NCI-H2107 treated with DMSO at 0.1 percent for 48 hours (cell line): ENCODE results near the gene DCAF15.

Experiments
- DNase-seq: peaks from one replicate; lab custom pipeline; 2025; ENCODE audit not compliant: unreplicated experiment; lab: John Stamatoyannopoulos, UW

The DCAF15 gene

DNA sequence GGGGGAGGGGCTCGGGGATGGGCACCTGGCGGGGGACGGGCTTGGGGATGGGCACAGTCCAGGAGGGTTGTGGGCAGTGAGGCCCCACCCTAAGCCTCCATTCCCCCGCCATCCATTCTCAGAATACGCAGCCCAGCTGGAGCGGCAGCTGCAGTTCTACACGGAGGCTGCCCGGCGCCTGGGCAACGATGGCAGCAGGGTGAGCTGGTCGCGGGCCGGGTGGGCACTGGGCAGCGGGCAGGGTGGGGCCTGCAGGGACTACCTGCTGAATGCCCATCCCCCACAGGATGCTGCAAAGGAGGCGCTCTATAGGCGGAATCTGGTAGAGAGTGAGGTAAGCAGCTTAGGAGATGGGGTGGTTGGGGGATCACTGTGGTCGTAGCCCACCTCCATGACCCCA, 22.4 kb upstream of the DCAF15 start:
- no peak for DNase-seq

DNA sequence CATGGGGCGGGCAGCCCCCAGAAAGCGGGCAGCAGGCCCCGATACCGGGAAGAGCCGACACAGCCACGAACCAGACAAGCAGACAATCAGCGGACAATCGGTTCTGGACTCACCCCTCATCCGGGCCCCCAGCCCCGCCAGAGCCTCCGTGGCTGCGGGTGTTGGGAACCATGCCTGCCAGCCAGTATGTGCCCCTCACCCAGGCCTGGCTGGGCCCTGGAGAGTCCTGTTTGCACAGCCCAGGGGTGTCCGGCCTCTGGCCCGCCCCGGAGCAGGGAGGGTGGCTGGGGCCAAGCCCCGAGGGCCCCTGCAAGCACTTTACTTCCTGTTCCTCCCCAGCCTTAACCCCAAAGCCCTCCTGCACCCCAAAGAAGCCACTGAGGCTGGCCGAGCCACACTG, 21.9 kb upstream of the DCAF15 start:
- no peak for DNase-seq

DNA sequence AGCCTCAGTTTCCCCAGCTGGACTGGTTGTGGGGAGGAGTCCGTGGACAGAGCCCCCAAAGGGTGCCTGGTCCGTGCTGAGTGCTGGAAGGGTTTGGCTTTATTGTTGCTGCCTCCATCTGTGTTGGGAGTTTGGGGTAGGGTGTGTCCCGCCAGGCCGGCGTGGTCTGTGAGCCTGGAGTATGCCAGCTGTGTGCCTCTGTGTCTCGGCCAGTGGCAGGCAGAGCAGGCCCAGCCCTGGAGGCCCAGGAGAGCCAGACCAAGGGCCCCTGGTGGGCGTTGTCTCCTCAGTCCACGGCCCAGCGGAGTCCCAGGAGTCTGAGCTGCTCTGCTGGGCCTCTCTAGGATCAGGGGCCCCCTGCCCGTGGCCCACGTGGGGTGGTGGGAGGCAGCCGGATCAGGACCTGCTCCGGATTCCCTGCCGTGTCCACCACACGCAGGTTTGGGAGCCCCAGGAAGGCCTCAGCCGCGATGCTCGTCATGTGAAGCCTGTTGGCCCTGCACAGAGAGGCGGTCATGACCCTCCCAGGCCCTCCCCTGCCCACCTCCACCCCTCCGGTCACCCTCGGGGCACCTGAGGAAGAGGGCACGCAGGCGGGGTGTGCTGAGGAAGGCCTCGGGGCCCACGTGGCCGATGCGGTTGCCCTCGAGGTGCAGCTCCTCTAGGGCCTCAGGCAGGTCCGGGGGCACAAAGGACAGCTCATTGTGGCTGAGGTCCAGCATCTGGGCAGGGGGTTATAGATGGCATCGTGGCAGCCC, 20.7 kb upstream of the DCAF15 start:
- DNase-seq: no peak

DNA sequence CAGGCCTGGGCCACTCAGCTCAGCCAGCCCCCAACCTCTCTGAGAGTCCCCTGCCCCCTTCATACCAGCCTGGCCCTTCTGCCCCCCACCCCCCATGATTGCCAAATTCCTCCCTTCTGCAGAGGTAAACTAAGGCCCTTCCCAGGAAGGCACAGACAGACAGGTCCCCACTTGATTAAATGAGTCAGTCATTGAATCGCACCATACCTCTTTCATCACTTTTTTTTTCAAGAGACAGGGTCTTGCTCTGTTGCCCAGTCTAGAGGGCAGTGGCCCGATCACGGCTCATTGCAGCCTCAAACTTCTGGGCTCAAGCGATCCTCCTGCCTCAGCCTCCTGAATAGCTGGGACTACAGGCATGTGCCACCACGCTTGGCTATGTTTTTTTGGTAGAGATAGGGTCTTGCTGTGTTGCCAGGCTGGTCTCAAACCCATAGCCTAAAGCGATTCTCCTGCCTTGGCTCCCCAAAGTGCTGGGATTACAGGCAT, 20.1 kb upstream of the DCAF15 start:
- DNase-seq: no peak

DNA sequence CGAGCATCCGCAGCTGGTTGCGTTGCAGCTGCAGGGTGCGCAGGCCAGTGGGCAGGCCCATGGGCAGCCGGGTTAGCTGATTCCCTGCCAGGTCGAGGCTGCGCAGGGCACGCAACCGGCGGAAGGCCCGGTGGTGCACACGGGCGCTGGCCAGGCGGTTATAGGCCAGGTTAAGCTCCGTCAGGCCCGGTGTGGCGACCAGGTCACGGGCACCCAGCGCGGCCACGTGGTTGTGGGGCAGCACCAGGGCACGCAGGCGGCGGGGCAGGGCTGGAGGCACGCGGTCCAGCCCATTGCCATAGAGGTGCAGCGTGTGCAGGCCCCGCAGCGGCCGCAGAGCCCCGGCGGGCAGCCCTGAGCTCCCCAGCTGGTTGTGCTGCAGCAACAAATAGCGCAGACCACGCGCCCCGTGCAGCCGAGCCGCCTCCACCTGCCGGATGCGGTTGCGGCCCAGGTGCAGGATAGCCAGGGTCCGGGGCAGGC, 19.4 kb upstream of the DCAF15 start:
- no peak for DNase-seq

DNA sequence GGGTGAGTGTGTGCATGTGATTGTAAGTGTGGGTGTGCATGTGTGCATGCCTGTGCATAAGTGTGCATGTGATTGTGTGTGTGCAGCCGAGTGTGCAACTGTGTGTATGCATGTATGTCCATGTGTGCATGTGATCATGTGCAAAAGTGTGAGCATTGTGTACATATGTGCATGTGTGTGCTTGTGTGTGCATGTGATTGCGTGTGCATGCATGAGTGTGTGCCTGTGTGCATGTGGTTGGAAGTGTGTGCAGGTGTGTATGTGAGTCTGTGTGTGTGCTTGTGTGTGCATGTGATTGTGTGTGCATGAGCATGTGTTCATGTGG, 17.6 kb upstream of the DCAF15 start:
- no peak for DNase-seq

DNA sequence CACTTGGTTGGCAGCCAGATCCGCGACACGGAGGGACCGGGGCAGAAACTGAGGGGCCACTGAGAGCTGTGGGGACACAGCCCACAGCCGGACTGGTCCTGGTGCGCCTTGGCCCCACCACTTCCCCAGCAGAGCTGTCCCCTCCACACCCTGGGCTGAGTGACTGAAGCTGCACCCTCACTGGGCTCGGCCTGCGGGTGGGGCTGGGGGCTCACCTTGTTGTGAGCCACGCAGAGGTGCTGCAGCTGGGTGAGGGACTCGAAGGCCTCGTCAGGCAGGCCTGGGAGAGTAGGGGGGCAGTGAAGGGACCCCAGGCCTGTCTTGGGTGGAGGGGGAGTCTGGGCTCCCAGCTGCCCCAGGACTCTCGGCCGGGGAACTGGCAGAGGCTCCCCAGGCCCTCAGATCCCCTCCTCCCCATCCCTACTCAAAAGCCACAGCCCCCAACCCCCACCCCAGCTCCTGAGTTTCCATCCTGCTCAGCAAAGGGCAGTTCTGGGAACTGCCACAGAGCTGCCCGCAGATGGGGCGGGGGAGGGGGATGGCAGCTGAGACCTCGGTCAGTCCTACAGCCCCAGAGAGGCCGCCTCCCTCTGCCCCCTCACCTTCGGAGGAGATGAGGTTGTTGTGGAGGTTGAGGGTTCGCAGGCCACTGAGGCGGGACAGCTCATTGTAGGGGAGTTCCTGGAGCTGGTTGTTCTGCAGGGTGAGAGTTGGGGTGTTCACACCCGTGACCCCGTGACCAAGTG, 16.4 kb upstream of the DCAF15 start:
- no peak for DNase-seq

DNA sequence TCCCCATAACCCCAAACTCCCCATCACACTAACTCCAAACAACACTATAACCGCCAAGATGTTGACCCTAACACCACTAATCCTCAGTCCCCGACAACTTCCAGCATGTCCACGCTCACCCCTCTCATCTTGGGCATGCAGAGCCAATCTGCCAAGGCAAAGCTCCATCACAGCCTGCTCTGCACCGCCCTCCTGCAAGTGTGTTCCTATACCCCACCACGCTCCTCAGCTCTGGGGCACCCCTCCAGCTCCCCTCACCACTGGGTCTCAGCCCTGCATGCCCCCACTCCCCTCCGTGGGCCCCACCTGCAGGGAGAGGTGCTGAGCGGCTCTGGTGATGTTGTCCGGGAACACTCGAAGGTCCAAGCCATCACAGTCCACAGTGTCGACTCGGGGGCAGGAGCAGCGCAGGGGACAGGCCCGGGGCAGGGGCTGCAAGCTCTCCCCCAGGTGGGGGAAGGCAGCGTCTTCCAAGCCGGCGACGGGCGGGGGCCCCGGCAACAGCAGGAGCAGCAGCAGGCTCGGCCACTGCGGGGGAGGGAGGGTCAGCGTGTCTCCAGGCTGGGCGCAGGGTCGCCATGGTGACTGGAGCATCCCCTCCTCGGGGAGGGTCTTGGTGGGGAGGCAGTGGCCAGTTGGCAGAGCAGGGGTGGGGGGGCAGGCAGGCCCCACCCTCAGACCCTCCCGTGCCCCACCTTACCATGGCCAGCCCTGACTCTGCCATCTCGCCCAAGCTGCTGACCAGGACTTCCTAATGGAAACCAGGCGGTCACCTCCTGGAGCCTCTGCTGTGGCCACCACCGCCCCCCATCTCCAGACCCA, 14.6 kb upstream of the DCAF15 start:
- no peak for DNase-seq

DNA sequence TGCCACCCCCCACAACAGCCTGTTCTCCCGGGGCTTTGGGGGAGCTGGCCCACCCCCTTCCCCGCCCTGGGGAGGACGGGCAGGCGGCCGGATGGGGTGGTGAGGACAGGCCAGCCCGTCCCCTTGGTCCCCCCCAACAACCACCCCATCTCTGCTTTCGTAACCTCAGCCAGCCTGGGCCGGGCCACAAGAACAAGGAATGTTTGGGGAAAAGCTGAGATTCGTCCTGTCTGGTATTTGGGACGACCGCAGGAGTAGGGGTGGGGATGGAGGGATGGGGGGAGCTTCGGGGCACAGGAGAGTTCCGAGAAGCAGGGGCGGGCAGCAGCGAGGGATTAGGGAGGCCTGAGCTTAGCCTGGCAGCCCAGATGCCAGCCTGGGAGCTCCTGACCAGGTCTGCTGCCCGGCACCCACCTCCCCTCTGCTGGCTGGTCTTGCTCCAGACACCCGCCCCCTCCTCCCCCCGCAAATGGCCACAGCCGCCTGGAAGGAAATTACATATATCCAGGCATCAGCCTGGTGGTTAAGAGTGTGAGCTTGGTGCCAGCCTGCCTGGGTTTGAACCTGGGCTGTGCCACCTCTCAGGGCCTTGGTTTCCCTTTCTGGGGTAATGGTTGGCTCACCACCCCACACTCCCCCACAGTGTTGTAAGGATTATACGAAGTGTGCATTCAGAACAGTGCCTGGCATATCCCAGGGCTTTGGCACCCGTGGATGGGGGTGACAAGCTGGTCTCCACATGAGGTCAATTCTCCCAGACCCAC, 13.8 kb upstream of the DCAF15 start, which contains the start of gene PODNL1:
PODNL1 (minus strand) TSS at position 117 of the 764 bp plus-strand sequence. CDS start 236 bp downstream, outside the sequence.
- no peak for DNase-seq

DNA sequence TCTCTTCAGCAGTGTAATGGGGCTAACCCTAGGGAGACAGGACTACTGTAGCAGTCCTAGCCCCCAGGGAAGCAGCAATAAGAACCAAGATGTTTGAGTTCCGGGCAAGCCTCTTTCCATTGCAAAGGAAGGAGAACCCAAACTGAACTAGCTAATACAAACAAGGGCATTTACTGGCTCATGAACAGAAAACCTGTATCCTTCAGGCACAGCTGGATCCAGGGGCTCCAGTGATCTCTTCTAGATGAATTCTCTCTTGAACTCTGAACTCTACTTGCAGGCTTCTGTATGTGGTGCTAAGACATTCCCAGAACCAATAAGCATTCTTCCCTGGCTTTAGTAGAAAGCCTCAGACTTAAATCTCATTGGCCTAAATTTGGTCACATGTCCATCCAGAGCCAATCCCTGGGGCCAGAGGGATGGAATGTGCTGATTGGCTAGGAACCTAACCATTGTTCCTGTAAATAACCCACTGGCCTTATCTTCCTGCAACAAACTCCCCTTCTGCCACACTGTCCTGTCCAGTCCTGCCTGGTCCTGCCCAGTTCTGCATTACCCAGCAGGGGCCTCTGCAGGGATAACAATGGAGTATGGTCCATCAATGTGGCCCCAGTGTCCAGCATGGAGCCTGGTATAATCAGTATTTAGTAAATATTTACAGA, 10.2 kb upstream of the DCAF15 start:
- DNase-seq: no peak

DNA sequence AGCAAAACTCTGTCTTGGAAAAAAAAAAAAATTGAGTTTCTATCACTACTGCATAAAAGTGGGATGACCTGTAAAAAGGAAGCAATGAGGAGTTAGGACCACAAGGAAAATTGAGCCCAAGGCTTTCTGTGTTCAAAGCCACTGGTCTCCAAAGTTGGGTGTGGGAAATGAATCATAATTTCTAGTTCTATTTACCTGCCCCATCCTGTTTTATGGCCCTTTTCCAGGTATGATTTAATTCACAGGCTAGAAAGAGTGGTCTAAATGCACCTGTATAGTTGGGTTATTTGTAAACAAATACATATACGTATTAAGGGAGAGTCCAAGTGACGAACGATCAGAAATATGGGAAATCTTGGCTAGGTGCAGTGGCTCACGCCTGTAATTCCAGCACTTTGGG, 5.9 kb upstream of the DCAF15 start:
- no peak for DNase-seq

DNA sequence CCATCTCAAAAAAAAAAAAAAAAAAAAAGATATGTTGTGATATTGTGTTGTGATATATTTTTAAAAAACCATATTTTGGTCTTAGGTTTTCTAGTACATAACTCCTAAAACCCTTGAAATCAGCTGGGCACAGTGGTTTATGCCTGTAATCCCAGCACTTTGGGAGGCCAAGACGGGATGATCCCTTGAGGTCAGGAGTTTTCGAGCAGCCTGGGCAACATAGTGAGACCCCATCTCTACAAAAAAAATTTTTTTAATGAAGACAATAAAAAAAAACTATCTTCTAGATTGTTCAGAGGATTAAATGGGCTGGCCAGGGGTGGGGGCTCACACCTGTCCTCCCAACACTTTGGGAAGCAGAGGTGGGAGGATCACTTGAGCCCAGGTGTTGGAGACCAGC, 1.3 kb upstream of the DCAF15 start:
- no peak for DNase-seq

DNA sequence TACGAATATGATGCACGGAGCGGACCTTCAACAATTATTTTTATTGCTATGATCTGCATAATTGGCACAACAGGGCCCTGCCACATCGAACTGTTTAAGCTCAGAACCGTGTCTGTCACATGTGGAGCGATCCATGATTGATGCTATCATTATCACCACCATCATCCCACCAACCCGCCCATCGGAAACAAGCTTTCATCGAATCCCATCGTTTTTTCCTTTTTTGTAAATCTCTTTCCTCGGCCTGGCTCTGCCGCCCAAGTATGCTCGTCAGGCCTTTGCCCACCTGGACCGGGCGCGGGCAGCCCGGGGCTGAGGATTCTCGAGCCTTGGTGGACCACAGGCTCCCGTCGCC, 533 bp upstream of the DCAF15 start:
- DNase-seq: no peak

DNA sequence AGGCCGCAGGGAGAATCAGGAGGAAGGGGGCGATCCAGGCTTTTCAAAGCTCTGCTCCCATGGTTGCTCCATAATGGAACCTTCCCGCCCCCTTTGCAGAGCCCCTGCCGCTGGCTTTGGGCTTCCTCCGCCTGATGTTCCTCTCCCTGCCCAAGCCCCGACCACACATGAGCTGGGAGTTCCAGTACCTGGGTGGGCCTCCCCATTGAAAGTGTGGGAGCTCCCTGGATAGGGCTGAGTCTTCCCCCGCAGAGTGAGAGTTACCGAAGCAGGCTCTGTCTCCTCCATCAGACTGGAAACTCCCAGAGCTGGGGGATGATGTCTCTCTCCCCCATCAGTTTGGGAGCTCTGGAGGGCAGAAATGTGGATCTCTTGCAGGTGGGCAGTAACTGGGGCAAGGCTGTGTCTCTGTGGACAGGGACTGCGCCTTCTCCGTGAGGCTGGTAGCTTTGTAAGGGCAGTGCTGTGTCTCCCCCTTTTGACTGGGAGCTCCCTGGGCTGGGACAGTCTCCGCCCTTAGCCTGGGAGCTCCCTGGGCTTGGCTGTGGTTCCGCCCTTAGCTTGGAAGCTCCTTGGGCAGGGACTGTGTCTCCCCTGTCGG, 722 bp downstream of the DCAF15 start:
- no peak for DNase-seq

DNA sequence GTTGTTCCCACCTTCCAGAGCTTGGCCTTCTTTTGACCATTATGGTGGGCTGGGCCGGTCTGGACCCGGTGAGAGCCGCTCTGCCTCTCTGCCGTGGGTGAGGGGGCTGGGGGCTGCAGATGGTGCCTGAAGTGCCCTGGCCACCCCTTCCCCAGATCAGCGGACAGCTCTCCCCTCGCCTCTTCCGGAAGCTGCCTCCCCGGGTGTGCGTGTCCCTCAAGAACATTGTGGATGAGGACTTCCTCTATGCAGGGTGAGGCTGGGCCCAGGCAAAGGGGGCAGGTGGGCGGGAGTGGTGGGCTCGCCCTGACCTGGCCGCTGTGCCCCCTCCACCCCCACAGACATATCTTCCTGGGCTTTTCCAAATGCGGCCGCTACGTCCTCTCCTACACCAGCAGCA, 1.9 kb downstream of the DCAF15 start:
- no peak for DNase-seq

DNA sequence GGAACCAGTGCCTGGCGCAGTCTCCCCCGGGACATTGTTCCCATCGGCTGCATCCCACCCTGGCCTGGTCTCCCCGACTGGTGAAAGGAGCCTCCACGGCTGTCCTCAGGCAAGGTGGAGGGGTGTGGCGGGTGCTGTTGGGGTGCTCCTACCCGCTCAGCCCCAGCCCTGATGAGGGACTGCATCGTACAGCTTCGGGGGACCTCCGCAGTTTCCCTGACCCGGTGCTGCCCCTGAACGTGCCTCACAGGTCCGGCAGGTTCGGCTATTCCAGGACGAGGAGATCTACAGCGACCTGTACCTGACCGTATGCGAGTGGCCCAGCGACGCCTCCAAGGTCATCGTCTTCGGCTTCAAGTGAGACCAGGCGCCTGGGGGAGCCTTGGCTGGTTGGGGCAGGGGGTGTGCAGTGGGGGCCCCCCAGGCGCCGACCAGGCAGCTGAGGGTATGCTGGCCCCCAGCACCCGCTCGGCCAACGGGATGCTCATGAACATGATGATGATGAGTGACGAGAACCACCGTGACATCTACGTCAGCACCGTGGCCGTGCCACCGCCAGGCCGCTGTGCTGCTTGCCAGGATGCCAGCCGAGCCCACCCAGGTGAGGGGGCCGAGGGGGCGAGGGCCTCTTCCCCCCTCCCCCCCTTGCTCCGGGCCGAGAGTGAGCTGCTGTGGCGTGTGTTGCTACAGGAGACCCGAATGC, 3.5 kb downstream of the DCAF15 start:
- DNase-seq: no peak

DNA sequence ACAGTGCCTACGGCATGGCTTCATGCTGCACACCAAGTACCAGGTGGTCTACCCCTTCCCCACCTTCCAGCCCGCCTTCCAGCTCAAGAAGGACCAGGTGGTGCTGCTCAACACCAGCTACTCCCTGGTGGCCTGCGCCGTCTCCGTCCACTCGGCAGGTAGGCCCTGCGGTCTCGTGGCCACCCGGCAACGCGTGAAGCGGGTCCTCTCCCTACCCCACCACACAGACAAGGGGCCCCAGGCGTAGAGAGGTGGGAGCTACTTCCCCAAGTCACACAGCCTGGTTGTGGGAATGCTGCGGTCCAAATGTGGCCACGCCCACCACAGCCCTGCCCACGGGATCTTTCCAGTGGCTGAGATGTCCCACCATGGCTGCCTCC, 4.0 kb downstream of the DCAF15 start:
- no peak for DNase-seq

DNA sequence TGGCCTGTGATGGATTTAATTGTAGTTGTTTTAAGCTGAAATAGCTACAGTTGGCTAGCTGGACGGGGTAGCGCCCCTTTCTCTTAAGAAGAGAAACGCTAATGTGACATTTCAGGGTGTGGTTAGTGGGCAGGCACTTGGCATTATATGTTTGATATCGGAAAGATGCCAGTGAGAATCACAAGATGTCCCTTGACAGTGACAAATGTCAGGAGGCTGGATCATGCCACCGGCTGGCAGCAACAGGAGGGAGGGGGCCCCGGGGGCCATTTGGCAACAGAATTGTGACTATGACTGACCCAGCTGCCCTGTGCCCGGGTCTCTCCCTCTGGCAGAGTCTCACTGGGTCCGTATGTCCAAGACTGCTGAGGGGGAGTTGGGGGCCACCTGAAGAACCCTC, 4.7 kb downstream of the DCAF15 start:
- no peak for DNase-seq

DNA sequence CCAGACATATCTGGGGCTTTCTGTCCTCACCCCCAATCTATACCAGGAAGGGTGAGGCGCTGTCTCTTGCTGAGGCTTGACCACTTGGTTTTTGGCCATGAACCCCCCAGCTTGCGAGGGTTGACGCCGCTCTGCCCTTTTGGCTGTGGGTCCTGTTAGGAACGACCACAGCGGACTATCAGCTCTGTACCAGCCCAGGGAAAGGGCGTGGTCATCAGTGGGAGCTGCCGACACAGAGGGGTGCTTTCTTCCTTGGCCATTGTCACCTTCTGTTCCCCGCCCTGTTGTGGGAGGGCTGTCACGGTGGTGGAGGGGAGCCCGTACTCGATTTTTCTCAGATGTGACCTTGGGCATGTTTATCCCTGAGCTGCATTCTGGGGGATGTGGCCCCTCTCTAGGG, 5.7 kb downstream of the DCAF15 start:
- DNase-seq: no peak
